NCI-H2081 (cell line): ENCODE data around the gene TRHDE.
"Not testable (repeated sequence)": the region's sequence is repeated elsewhere in the genome, so short reads cannot be mapped to it uniquely, and the experiment has no call there.

Experiments
- DNase-seq, 2 experiments: peaks; one replicate each; lab custom pipeline; 2025; lab: John Stamatoyannopoulos, UW

Gene TRHDE

GRCh38 chr12:72511498-72511897, 239.3 kb downstream of the TRHDE start:
- no peak for DNase-seq

GRCh38 chr12:72511906-72512305, 239.7 kb downstream of the TRHDE start:
- DNase-seq, result no peak

GRCh38 chr12:72520044-72520678, 248.0 kb downstream of the TRHDE start:
- DNase-seq, result not testable (repeated sequence)

- no peak for DNase-seq
These were observed 249.2 kb downstream of the TRHDE start for GRCh38 chr12:72521326-72521725.

- DNase-seq, result no peak
These were observed 250.2 kb downstream of the TRHDE start for GRCh38 chr12:72522411-72522810.

- no peak for DNase-seq
These were observed 251.6 kb downstream of the TRHDE start for GRCh38 chr12:72523754-72524153.

GRCh38 chr12:72535212-72535990, 263.2 kb downstream of the TRHDE start:
- DNase-seq, result no peak

GRCh38 chr12:72540811-72541210, 268.6 kb downstream of the TRHDE start:
- no peak for DNase-seq

- no peak for DNase-seq
These were observed 271.8 kb downstream of the TRHDE start for GRCh38 chr12:72543777-72544467.

- no peak for DNase-seq
These were observed 273.9 kb downstream of the TRHDE start for GRCh38 chr12:72546106-72546505.

- no peak for DNase-seq
These were observed 275.4 kb downstream of the TRHDE start for GRCh38 chr12:72547573-72547972.

GRCh38 chr12:72549184-72549583, 277.0 kb downstream of the TRHDE start:
- DNase-seq, result no peak

GRCh38 chr12:72560003-72560769, 288.0 kb downstream of the TRHDE start:
- no peak for DNase-seq

- peak in 1 of 2 experiments; percentile 13 for DNase-seq
These were observed 298.4 kb downstream of the TRHDE start for GRCh38 chr12:72570601-72571000.

GRCh38 chr12:72574138-72574537, 302.0 kb downstream of the TRHDE start:
- peak; percentile 51 to 91 for DNase-seq

- DNase-seq, result no peak
These were observed 306.2 kb downstream of the TRHDE start for GRCh38 chr12:72578327-72578726.

GRCh38 chr12:72586456-72586855, 314.3 kb downstream of the TRHDE start:
- DNase-seq, result peak in 1 of 2 experiments; percentile 62

- no peak for DNase-seq
These were observed 330.4 kb downstream of the TRHDE start for GRCh38 chr12:72602581-72602980.

GRCh38 chr12:72605975-72606374, 333.8 kb downstream of the TRHDE start:
- DNase-seq, result peak; percentile 73 to 90

- peak; percentile 68 to 88 for DNase-seq
These were observed 338.2 kb downstream of the TRHDE start for GRCh38 chr12:72610342-72610741.

GRCh38 chr12:72610854-72611358, 338.7 kb downstream of the TRHDE start:
- DNase-seq, result peak; percentile 33 to 73

- peak in 1 of 2 experiments; percentile 46 for DNase-seq
These were observed 340.0 kb downstream of the TRHDE start for GRCh38 chr12:72612171-72612570.
